NT2/D1 (cell line): ENCODE results near the gene FAM174C.

Source experiments
- DNase-seq: peaks from one replicate; pipeline ENCODE4 v3.0.0-alpha.2; 2011; ENCODE audit warnings: low read depth, low spot score
- H3K27me3 ChIP-seq: 2 replicates; pipeline ENCODE4 v1.6.0; 2011; ENCODE audit warnings: mild to moderate bottlenecking; ENCODE audit not compliant: insufficient read length, insufficient read depth
- H3K36me3 ChIP-seq: 2 replicates; pipeline ENCODE4 v1.6.1; 2011; ENCODE audit warnings: mild to moderate bottlenecking, low read length, mixed read lengths; ENCODE audit not compliant: insufficient read depth, insufficient read length
- H3K4me1 ChIP-seq: 2 replicates; pipeline ENCODE4 v1.5.1; 2011; ENCODE audit not compliant: insufficient read depth, insufficient read length
- H3K4me3 ChIP-seq: 2 replicates; pipeline ENCODE4 v1.5.1; 2011; ENCODE audit warnings: low read depth; ENCODE audit not compliant: insufficient read length
- H3K9ac ChIP-seq: 2 replicates; pipeline ENCODE4 v1.6.0; 2011; ENCODE audit warnings: low read depth; ENCODE audit not compliant: insufficient read length
- H3K9me3 ChIP-seq: 2 replicates; pipeline ENCODE4 v1.5.1; 2011; ENCODE audit warnings: mild to moderate bottlenecking, low read length; ENCODE audit not compliant: insufficient read depth
- SUZ12 ChIP-seq: IDR thresholded peaks from 2 replicates; pipeline ENCODE4 v1.6.1; 2011; ENCODE audit not compliant: insufficient read length, insufficient read depth; ENCODE audit errors: extremely low read depth
- YY1 ChIP-seq: IDR thresholded peaks from 2 replicates; pipeline ENCODE4 v1.6.1; 2011; ENCODE audit not compliant: insufficient read length, insufficient read depth
- ZNF274 ChIP-seq: IDR thresholded peaks from 2 replicates; pipeline ENCODE4 v1.6.1; 2011; ENCODE audit warnings: mild to moderate bottlenecking, low read depth, low read length

FAM174C gene

GRCh38 chr19:1229924-1230782 lies 45.2 kb upstream of the FAM174C start:
- H3K4me1 ChIP-seq: peaks cover 20% of the 10 kb centered on the region
- peak overlapping the region; percentile 42 for H3K9ac ChIP-seq
- H3K27me3 ChIP-seq: no peaks in the 10 kb centered on the region
- no peak overlapping the region for H3K4me3 ChIP-seq
- peaks cover 80% of the 10 kb centered on the region for H3K36me3 ChIP-seq
- no peaks in the 10 kb centered on the region for H3K9me3 ChIP-seq
- TF ChIP-seq SUZ12 (no peak), YY1 (no peak), ZNF274 (no peak)
- no peak for DNase-seq

DNA sequence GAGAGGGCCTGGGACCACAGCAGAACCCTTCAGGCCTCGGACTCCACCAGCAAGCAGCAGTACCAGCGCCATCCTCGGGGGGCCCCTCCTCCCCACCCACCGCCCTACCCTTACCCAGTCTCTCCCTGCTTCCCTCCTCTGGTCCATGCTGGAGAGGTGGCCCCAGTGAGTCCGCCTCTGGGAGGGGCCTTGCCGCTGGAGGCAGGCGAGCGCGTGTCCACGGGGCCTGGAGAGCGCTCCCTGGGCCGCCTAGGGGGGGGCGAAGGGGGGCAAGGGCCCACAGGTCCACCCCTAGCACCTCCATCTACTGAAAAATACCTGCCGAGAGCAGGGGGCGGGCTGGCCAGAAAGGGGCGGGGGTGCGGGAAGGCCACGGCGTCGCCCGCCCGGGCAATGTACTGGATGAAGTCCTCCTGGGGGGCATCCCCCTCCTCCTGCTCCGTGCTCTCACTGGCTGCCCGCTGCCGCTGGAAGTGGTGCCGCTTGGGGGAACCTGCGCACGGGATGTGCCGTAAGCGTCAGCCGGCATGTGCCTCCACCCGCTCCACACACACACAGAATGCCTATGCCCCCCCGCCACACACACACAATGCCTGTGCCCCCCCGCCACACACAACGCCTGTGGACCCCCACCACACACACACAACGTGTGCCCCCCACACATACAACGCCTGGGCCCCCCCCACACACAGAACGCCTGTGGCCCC lies 44.4 kb upstream of the FAM174C start:
- H3K36me3 ChIP-seq: peaks cover 81% of the 10 kb centered on the region
- no peaks in the 10 kb centered on the region for H3K27me3 ChIP-seq

GRCh38 chr19:1231729-1232637 lies 43.3 kb upstream of the FAM174C start:
- DNase-seq: no peak
- Histone ChIP-seq H3K9ac (peak overlapping the region; percentile 17), H3K9me3 (no peaks in the 10 kb centered on the region), H3K27me3 (peaks cover 2% of the 10 kb centered on the region), H3K36me3 (peaks cover 73% of the 10 kb centered on the region), H3K4me1 (peaks cover 31% of the 10 kb centered on the region), H3K4me3 (no peak overlapping the region)
- TF ChIP-seq YY1 (no peak), ZNF274 (no peak), SUZ12 (no peak)

More for the DNA sequence above, 44.4 kb upstream of the FAM174C start:
- DNase-seq: no peak
- H3K4me3 ChIP-seq: no peak overlapping the region
- TF ChIP-seq SUZ12 (no peak), YY1 (no peak), ZNF274 (no peak)
- no peaks in the 10 kb centered on the region for H3K9me3 ChIP-seq
- H3K4me1 ChIP-seq: peaks cover 26% of the 10 kb centered on the region
- peak overlapping the region; percentile 42 for H3K9ac ChIP-seq

GRCh38 chr19:1232652-1233072 lies 42.7 kb upstream of the FAM174C start:
- DNase-seq: no peak
- TF ChIP-seq YY1: no peak
- no peak for TF ChIP-seq ZNF274
- no peak for TF ChIP-seq SUZ12
- no peaks in the 10 kb centered on the region for H3K9me3 ChIP-seq
- peak overlapping the region; percentile 17 for H3K9ac ChIP-seq
- peaks cover 5% of the 10 kb centered on the region for H3K27me3 ChIP-seq
- no peak overlapping the region for H3K4me3 ChIP-seq
- peaks cover 67% of the 10 kb centered on the region for H3K36me3 ChIP-seq
- H3K4me1 ChIP-seq: peaks cover 31% of the 10 kb centered on the region

- peaks cover 32% of the 10 kb centered on the region for H3K4me1 ChIP-seq
- H3K4me3 ChIP-seq: no peak overlapping the region
- peaks cover 62% of the 10 kb centered on the region for H3K36me3 ChIP-seq
- TF ChIP-seq YY1 (no peak), SUZ12 (no peak), ZNF274 (no peak)
- no peak overlapping the region for H3K9ac ChIP-seq
- H3K27me3 ChIP-seq: peaks cover 5% of the 10 kb centered on the region
- no peak for DNase-seq
- H3K9me3 ChIP-seq: no peaks in the 10 kb centered on the region
These were observed 42.1 kb upstream of the FAM174C start for GRCh38 chr19:1233115-1233667.

DNA sequence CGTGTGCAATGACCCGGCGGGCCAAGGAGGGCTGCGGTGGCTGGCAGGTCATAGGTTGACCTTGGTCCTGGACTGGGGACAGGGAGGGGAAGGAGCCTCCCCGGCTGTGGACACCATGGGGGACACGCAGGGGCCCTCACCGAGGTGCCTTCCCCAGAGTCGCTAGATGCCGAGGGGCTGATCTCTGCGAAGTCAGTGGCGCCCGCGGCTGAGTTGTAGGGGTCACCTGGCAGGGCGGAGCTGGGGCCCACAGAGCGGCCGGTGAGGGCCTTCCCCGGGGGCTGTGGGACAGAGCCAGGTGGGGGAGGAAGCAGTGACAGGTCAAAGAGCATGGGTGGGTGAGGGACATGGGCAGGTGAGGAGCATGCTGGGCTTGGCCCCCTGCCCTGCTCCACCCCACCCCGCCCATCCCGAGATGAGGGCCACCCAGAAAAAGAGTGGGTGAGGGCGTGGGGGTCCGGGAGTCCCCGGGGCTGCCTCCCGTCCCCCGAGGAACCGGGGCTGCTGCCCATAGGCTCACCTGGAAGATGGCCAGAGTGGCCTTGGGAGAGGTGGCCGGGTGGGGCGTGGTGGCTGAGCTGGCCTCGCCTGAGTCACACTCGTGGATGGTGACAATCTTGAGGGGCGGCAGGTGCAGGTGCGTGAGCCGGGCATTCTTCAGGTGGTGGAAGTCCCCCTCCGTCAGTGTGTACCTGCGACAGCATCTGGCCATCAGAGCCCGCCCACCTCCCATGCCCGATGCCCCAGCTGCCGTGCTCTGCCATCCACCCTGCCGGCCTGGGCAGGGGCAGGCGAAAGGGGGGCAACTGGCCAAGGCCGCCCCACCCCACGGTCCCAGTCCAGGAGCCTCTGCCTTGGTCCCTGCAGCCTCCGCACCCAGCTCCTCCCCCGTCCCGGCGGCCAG lies 41.0 kb upstream of the FAM174C start:
- Histone ChIP-seq H3K4me1 (peaks cover 41% of the 10 kb centered on the region), H3K9ac (no peak overlapping the region), H3K36me3 (peaks cover 54% of the 10 kb centered on the region), H3K4me3 (no peak overlapping the region), H3K9me3 (no peaks in the 10 kb centered on the region), H3K27me3 (peaks cover 6% of the 10 kb centered on the region)
- no peak for DNase-seq
- TF ChIP-seq SUZ12 (no peak), ZNF274 (no peak), YY1 (no peak)
